Endothelial cell of umbilical vein (primary cell): Measurements from ENCODE around the gene GPR42. TPM values are rescaled to one million over a fixed set of nuclear protein-coding genes. Genes with fewer than 3 reads are reported as not detected.

ENCODE experiments used
- BruUV-seq: library from RNA; stranded (reverse); fragments of 400-500 nt; replicated peaks from 2 replicates; lab custom pipeline; 2021; lab: Mats Ljungman, UMichigan
- CTCF ChIA-PET: fragments of 300-600, 350-600 bp; sonication (Branson Sonifier 250); formaldehyde crosslinking; loops from one replicate; lab custom pipeline; 2021; ENCODE audit warnings: antibody characterized with exemption, inconsistent platforms; lab: Charles Lee
- POLR2A ChIA-PET: fragments of 300-600, 350-600 bp; sonication (Branson Sonifier 250); formaldehyde crosslinking; loops from one replicate; lab custom pipeline; 2021; ENCODE audit warnings: antibody characterized with exemption, inconsistent platforms; lab: Charles Lee
- DNase-seq: peaks from one replicate; pipeline ENCODE4 v3.0.0-alpha.2; 2011; ENCODE audit warnings: low read depth, low spot score
- FAIRE-seq: peaks from 2 replicates; lab custom pipeline; 2011; peaks lifted over from hg19 to GRCh38; lab: Jason Lieb, UNC
- H2AFZ ChIP-seq: 2 replicates; pipeline ENCODE4 v1.6.0; 2012; ENCODE audit warnings: low read depth, low read length, control low read depth, inconsistent platforms
- H3K27ac ChIP-seq: 2 replicates; pipeline ENCODE4 v1.5.1; 2011; ENCODE audit warnings: low read depth, mild to moderate bottlenecking, control low read depth, low read length, moderate library complexity; ENCODE audit not compliant: insufficient read depth
- H3K27me3 ChIP-seq, 2 experiments: 2 replicates each; pipeline versions ENCODE4 v1.6.0 to v1.6.1; 2011; ENCODE audit warnings: low read length in 2 of 2, mixed read lengths in 1 of 2; ENCODE audit not compliant: control insufficient read depth in 2 of 2, insufficient read depth in 2 of 2
- H3K36me3 ChIP-seq, 2 experiments: 2 replicates in 1 of 2; 3 replicates in 1 of 2; pipeline ENCODE4 v1.5.1; 2011; ENCODE audit warnings: low read length in 2 of 2, mild to moderate bottlenecking in 1 of 2, moderate library complexity in 1 of 2; ENCODE audit not compliant: control insufficient read depth in 2 of 2, insufficient read depth in 2 of 2; ENCODE audit errors: extremely low read depth in 1 of 2
- H3K4me1 ChIP-seq: 3 replicates; pipeline ENCODE4 v1.5.1; 2011; ENCODE audit warnings: mild to moderate bottlenecking, low read length; ENCODE audit not compliant: control insufficient read depth, insufficient read depth; ENCODE audit errors: extremely low read depth
- H3K4me2 ChIP-seq: 2 replicates; pipeline ENCODE4 v1.6.1; 2011; ENCODE audit warnings: low read length, control low read depth, mixed read lengths; ENCODE audit not compliant: insufficient read depth
- H3K4me3 ChIP-seq, 3 experiments: fragments of 200-600 bp in 1 of 3; sonication (generic), shearing (Covaris generic) in 1 of 3; replicated peaks in 1 of 3; 2 replicates each; pipeline ENCODE4 v1.5.1; 2011 to 2016; ENCODE audit warnings: control low read depth in 3 of 3, low read length in 3 of 3, mild to moderate bottlenecking in 2 of 3, inconsistent platforms in 1 of 3, low read depth in 1 of 3, moderate library complexity in 1 of 3; ENCODE audit not compliant: insufficient read depth in 1 of 3
- H3K79me2 ChIP-seq: 2 replicates; pipeline ENCODE4 v1.6.0; 2012; ENCODE audit warnings: low read length, inconsistent platforms; ENCODE audit not compliant: control insufficient read depth, insufficient read depth
- H3K9ac ChIP-seq: replicated peaks from 2 replicates; pipeline ENCODE3; 2011; ENCODE audit warnings: low read length, control low read depth; ENCODE audit not compliant: insufficient read depth; ENCODE audit errors: extremely low read depth
- H3K9me1 ChIP-seq: replicated peaks from 3 replicates; pipeline ENCODE4 v1.6.0; 2011; ENCODE audit warnings: mild to moderate bottlenecking, low read length; ENCODE audit not compliant: control insufficient read depth, insufficient read depth; ENCODE audit errors: extremely low read depth
- H3K9me3 ChIP-seq: replicated peaks from 2 replicates; pipeline ENCODE4 v1.5.1; 2012; ENCODE audit warnings: low read length, inconsistent platforms; ENCODE audit not compliant: control insufficient read depth, insufficient read depth
- H4K20me1 ChIP-seq: replicated peaks from 2 replicates; pipeline ENCODE3; 2011; ENCODE audit warnings: mild to moderate bottlenecking, low read length; ENCODE audit not compliant: control insufficient read depth, insufficient read depth; ENCODE audit errors: extremely low read depth
- CTCF ChIP-seq, 2 donors: IDR thresholded peaks; 1 replicate in 1 of 2; 2 replicates in 1 of 2; pipeline ENCODE4 v1.5.1; 2011; ENCODE audit warnings: low read length in 2 of 2, mild to moderate bottlenecking in 2 of 2, moderate library complexity in 2 of 2, control low read depth in 1 of 2, inconsistent platforms in 1 of 2, low read depth in 1 of 2; ENCODE audit not compliant: insufficient read depth in 1 of 2; ENCODE audit errors: extremely low read depth in 1 of 2
- EZH2 ChIP-seq: IDR thresholded peaks from 2 replicates; pipeline ENCODE4 v1.6.1; 2012; ENCODE audit warnings: borderline replicate concordance, low read depth, mild to moderate bottlenecking, moderate library complexity, low read length, inconsistent platforms; ENCODE audit not compliant: severe bottlenecking
- FOS ChIP-seq: IDR thresholded peaks from 2 replicates; pipeline ENCODE4 v1.6.1; 2011; ENCODE audit warnings: mild to moderate bottlenecking, low read length, moderate library complexity, borderline replicate concordance; ENCODE audit not compliant: insufficient read depth
- GATA2 ChIP-seq: IDR thresholded peaks from 2 replicates; pipeline ENCODE4 v1.7.0; 2011; ENCODE audit warnings: low read depth, mild to moderate bottlenecking, moderate library complexity, mixed read lengths, low read length; ENCODE audit not compliant: insufficient read length, insufficient read depth
- JUN ChIP-seq: IDR thresholded peaks from 2 replicates; pipeline ENCODE4 v1.6.1; 2011; ENCODE audit warnings: borderline replicate concordance, low read depth; ENCODE audit not compliant: insufficient read length, insufficient read depth
- MAX ChIP-seq: IDR thresholded peaks from 2 replicates; pipeline ENCODE4 v1.6.1; 2011; ENCODE audit not compliant: insufficient read depth, insufficient read length
- MYC ChIP-seq: IDR thresholded peaks from one replicate; pipeline ENCODE4 v1.6.1; 2011; ENCODE audit warnings: mild to moderate bottlenecking, low read depth, low read length
- POLR2A ChIP-seq: IDR thresholded peaks from 2 replicates; pipeline ENCODE4 v1.6.1; 2012; ENCODE audit warnings: low read depth, mild to moderate bottlenecking, control low read depth, low read length
- POLR2AphosphoS5 ChIP-seq: IDR thresholded peaks from 2 replicates; pipeline ENCODE4 v1.6.1; 2012; ENCODE audit warnings: low read depth, mild to moderate bottlenecking, control low read depth, low read length, moderate library complexity; ENCODE audit not compliant: insufficient read depth
- dilution Hi-C: fragments of 300-500 bp; cut with MboI; formaldehyde crosslinking; loops from one replicate; pipeline ENCODE4 v1.15.0; 2019; ENCODE audit warnings: low sequenced_read_pairs; ENCODE audit not compliant: extremely low pct_ligation_motif_present
- intact Hi-C: fragments of 100-400 bp; cut with micrococcal nuclease; formaldehyde crosslinking; loops from one replicate; pipeline ENCODE4 v1.10.0; 2022
- polyA plus RNA-seq, 4 experiments: library from polyadenylated mRNA; depleted of rRNA in 3 of 4; stranded (reverse) in 3 of 4; unstranded in 1 of 4; fragments of >200 nt; gene quantifications; 2 replicates each; pipeline versions ENCODE4 v1.2.1 to v1.2.3, GENCODE V29; 2011 to 2012; ENCODE audit warnings: missing spikeins in 1 of 4
- total RNA-seq: library from RNA; stranded (reverse); gene quantifications from 2 replicates; pipeline ENCODE4 v1.2.3, GENCODE V29; 2021

Gene GPR42
- total and polyA plus RNA-seq, 2 donors (not counting 3 experiments of a cell fraction or from before 2014, with no cell fraction given): not detected

GRCh38 chr19:35417713-35418534 lies 47.1 kb downstream of the GPR42 start:
- Histone ChIP-seq H3K4me2 (no peak overlapping the region), H3K36me3 (no peaks in the 10 kb centered on the region), H3K9ac (no peak overlapping the region), H3K9me3 (no peaks in the 10 kb centered on the region), H3K27ac (no peak overlapping the region), H3K9me1 (no peaks in the 10 kb centered on the region), H3K79me2 (no peaks in the 10 kb centered on the region), H4K20me1 (no peaks in the 10 kb centered on the region), H3K4me3 (no peak overlapping the region), H3K27me3 (no peaks in the 10 kb centered on the region), H3K4me1 (no peaks in the 10 kb centered on the region), H2AFZ (no peak overlapping the region)
- BruUV-seq: no TSS peak
- dilution Hi-C loops: no loop called here
- POLR2A ChIA-PET: no interaction called here
- DNase-seq: no peak
- TF ChIP-seq POLR2A (no peak), MAX (no peak), POLR2AphosphoS5 (no peak)
- no peak for FAIRE-seq
- CTCF ChIA-PET: interaction anchor here (1.1 kb wide), 1 partner anchor 10 kb away, joined by 3 read pairs; no protein-coding TSS in a partner anchor
- intact Hi-C loops: no loop called here

- FAIRE-seq (no peak), DNase-seq (no peak)
- dilution Hi-C loops: no loop called here
- Histone ChIP-seq H3K9me1 (no peaks in the 10 kb centered on the region), H3K27ac (no peak overlapping the region), H3K27me3 (no peaks in the 10 kb centered on the region), H2AFZ (no peak overlapping the region), H3K9me3 (no peaks in the 10 kb centered on the region), H3K4me3 (no peak overlapping the region), H3K4me2 (no peak overlapping the region), H3K9ac (no peak overlapping the region), H3K79me2 (no peaks in the 10 kb centered on the region), H4K20me1 (no peaks in the 10 kb centered on the region), H3K4me1 (no peaks in the 10 kb centered on the region), H3K36me3 (no peaks in the 10 kb centered on the region)
- CTCF ChIA-PET: no interaction called here
- TF ChIP-seq MYC (no peak), MAX (no peak), POLR2AphosphoS5 (no peak), POLR2A (no peak), EZH2 (no peak), JUN (no peak), GATA2 (no peak), CTCF (IDR thresholded peaks at IDR 0.05; ENCODE audit: extremely low read depth in 1 of 2, insufficient read depth in 1 of 2, low read depth in 1 of 2, low read length in 2 of 2) (no peak), FOS (no peak)
- POLR2A ChIA-PET: no interaction called here
- intact Hi-C loops: no loop called here
- BruUV-seq: no TSS peak
These were observed 48.2 kb downstream of the GPR42 start for GRCh38 chr19:35419046-35419445.
